Mesendoderm (in vitro differentiated cells): ENCODE measurements around the gene ME2. TPM values are rescaled to one million over a fixed set of nuclear protein-coding genes. Genes with fewer than 3 reads are reported as not detected.
A peak's percentile ranks its signal among the peaks of the same experiment; 100 is the strongest.
"Not testable (repeated sequence)": the region's sequence is repeated elsewhere in the genome, so short reads cannot be mapped to it uniquely, and the experiment has no call there.

ENCODE experiments used
- DNase-seq: peaks from one replicate; pipeline ENCODE4 v3.0.0; 2013
- H2AK5ac ChIP-seq: 2 replicates; pipeline ENCODE4 v1.6.1; 2013; ENCODE audit warnings: low read length, inconsistent platforms
- H2BK120ac ChIP-seq: 2 replicates; pipeline ENCODE4 v1.6.1; 2013; ENCODE audit warnings: low read depth, mild to moderate bottlenecking, low read length, moderate library complexity, mixed read lengths
- H2BK15ac ChIP-seq: replicated peaks from 2 replicates; pipeline ENCODE4 v1.6.1; 2013; ENCODE audit warnings: low read depth, mild to moderate bottlenecking, moderate library complexity
- H2BK5ac ChIP-seq: 2 replicates; pipeline ENCODE4 v1.6.1; 2013; ENCODE audit warnings: low read length, inconsistent platforms
- H3K18ac ChIP-seq: 2 replicates; pipeline ENCODE4 v1.6.1; 2013; ENCODE audit warnings: mild to moderate bottlenecking, low read length, mixed read lengths
- H3K23ac ChIP-seq: one replicate; pipeline ENCODE4 v1.6.1; 2013; ENCODE audit warnings: low read length
- H3K27ac ChIP-seq: 2 replicates; pipeline ENCODE4 v1.5.1; 2013; ENCODE audit warnings: low read depth, mild to moderate bottlenecking, inconsistent platforms, low read length, moderate library complexity
- H3K27me3 ChIP-seq: 2 replicates; pipeline ENCODE4 v1.6.1; 2013; ENCODE audit warnings: low read length, control low read depth, mild to moderate bottlenecking, inconsistent platforms; ENCODE audit not compliant: insufficient read depth, poor library complexity
- H3K36me3 ChIP-seq: 2 replicates; pipeline ENCODE4 v1.6.1; 2013; ENCODE audit warnings: low read length, inconsistent platforms; ENCODE audit not compliant: control insufficient read depth, insufficient read depth
- H3K4ac ChIP-seq: one replicate; pipeline ENCODE4 v1.6.1; 2013; ENCODE audit warnings: low read depth, mild to moderate bottlenecking, low read length, moderate library complexity
- H3K4me1 ChIP-seq: 2 replicates; pipeline ENCODE4 v1.6.1; 2013; ENCODE audit warnings: low read depth, low read length, inconsistent platforms; ENCODE audit not compliant: control insufficient read depth
- H3K4me2 ChIP-seq: 2 replicates; pipeline ENCODE4 v1.6.1; 2013; ENCODE audit warnings: low read length
- H3K4me3 ChIP-seq: 2 replicates; pipeline ENCODE4 v1.5.1; 2013; ENCODE audit warnings: mild to moderate bottlenecking, low read length
- H3K56ac ChIP-seq: one replicate; pipeline ENCODE4 v1.6.1; 2013; ENCODE audit warnings: low read length
- H3K79me1 ChIP-seq: 2 replicates; pipeline ENCODE4 v1.6.1; 2013; ENCODE audit warnings: low read length, inconsistent platforms
- H3K79me2 ChIP-seq: 2 replicates; pipeline ENCODE4 v1.6.1; 2013; ENCODE audit warnings: mild to moderate bottlenecking, low read length; ENCODE audit not compliant: control insufficient read depth, insufficient read depth
- H3K9ac ChIP-seq: 2 replicates; pipeline ENCODE4 v1.6.1; 2013; ENCODE audit warnings: low read length, inconsistent platforms
- H4K5ac ChIP-seq: one replicate; pipeline ENCODE4 v1.6.1; 2013; ENCODE audit warnings: low read length
- H4K8ac ChIP-seq: one replicate; pipeline ENCODE4 v1.6.1; 2013; ENCODE audit warnings: low read depth, mild to moderate bottlenecking, control low read depth, low read length, moderate library complexity
- WGBS: extraction: QIAGEN DNeasy Blood & Tissue Kit; methylation state at CpG from one replicate; pipeline ENCODE4 v1.1.7; 2013; ENCODE audit warnings: low lambda C conversion rate, missing lambda C conversion rate; ENCODE audit not compliant: insufficient coverage; ENCODE audit errors: extremely low coverage; 5-methylcytosine and 5-hydroxymethylcytosine counted together
- small RNA-seq: library from polyadenylated mRNA; stranded (forward); fragments of <200 nt; extraction: miRNeasy Mini kit (QIAGEN cat#:217004); gene quantifications from one replicate; pipeline ENCODE3, GENCODE V24; 2013; ENCODE audit not compliant: insufficient read depth

The ME2 gene

DNA sequence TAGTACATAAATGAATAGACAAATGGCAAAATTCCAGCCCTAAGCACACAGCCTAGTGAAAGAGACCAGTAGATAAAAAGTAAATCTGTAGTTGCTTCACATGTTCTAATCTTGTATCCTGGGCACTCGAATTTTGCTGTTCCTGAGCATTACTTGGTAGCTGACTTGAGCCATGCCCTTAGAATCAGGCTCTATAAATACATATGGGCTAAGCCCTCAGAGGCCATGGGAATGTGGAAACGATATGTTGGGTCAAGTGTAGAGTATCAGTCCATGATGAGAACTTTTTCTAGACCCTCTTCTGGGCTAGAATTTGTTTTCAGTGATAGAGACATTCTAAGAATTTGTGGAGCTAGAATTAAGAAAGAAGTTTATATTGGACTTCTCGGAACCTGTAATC, 110.8 kb downstream of the ME2 start:
- no peak overlapping the region for H4K8ac ChIP-seq
- H3K4me3 ChIP-seq: no peak overlapping the region
- DNase-seq: no peak
- H3K18ac ChIP-seq: no peak overlapping the region
- no peak overlapping the region for H2BK5ac ChIP-seq
- H2BK15ac ChIP-seq: no peak overlapping the region
- H3K4me1 ChIP-seq: no peaks in the 10 kb centered on the region
- no peak overlapping the region for H3K4ac ChIP-seq
- no peak overlapping the region for H3K9ac ChIP-seq
- H3K27me3 ChIP-seq: no peaks in the 10 kb centered on the region
- no CpG with 5 or more reads among the region's 3 CpGs for WGBS
- no peak overlapping the region for H3K23ac ChIP-seq
- H3K36me3 ChIP-seq: no peaks in the 10 kb centered on the region
- H2AK5ac ChIP-seq: no peak overlapping the region
- no peak overlapping the region for H3K4me2 ChIP-seq
- H3K79me1 ChIP-seq: no peaks in the 10 kb centered on the region
- H2BK120ac ChIP-seq: no peak overlapping the region
- H4K5ac ChIP-seq: no peak overlapping the region
- no peaks in the 10 kb centered on the region for H3K79me2 ChIP-seq
- H3K56ac ChIP-seq: no peak overlapping the region
- no peak overlapping the region for H3K27ac ChIP-seq

DNA sequence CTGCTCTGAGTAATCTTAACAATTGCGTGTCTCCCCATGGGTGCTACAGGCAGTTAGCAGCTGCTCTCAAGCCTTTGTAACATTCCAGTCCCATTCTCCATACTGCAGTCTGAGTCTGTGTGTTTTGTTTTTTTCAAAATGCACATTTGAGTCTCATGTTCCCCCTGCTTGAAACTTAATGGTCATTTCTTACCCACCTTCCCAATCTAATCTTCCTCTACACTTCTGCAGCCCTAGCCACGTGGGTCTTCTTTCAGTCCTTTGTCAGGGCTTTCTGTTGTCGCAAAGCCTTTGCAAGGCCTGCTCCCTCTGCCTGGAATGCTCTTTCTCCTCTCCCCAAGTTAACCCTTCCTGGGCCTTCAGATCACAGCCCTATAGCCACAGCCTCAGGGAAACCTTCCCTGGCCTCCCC, 113.4 kb downstream of the ME2 start:
- no peak overlapping the region for H3K18ac ChIP-seq
- peak; percentile 94 for DNase-seq
- H3K4me3 ChIP-seq: no peak overlapping the region
- H3K56ac ChIP-seq: peak overlapping the region; percentile 77
- H3K27me3 ChIP-seq: no peaks in the 10 kb centered on the region
- H4K5ac ChIP-seq: peak overlapping the region; percentile 90
- no peak overlapping the region for H3K4ac ChIP-seq
- H3K4me2 ChIP-seq: peak overlapping the region; percentile 17
- no CpG with 5 or more reads among the region's 3 CpGs for WGBS
- no peak overlapping the region for H4K8ac ChIP-seq
- H3K79me2 ChIP-seq: no peaks in the 10 kb centered on the region
- no peak overlapping the region for H2BK15ac ChIP-seq
- H3K4me1 ChIP-seq: no peaks in the 10 kb centered on the region
- H2AK5ac ChIP-seq: no peak overlapping the region
- no peaks in the 10 kb centered on the region for H3K36me3 ChIP-seq
- peak overlapping the region; percentile 61 for H2BK5ac ChIP-seq
- H3K27ac ChIP-seq: peak overlapping the region; percentile 10
- no peaks in the 10 kb centered on the region for H3K79me1 ChIP-seq
- no peak overlapping the region for H3K23ac ChIP-seq
- H2BK120ac ChIP-seq: no peak overlapping the region
- H3K9ac ChIP-seq: peak overlapping the region; percentile 49

DNA sequence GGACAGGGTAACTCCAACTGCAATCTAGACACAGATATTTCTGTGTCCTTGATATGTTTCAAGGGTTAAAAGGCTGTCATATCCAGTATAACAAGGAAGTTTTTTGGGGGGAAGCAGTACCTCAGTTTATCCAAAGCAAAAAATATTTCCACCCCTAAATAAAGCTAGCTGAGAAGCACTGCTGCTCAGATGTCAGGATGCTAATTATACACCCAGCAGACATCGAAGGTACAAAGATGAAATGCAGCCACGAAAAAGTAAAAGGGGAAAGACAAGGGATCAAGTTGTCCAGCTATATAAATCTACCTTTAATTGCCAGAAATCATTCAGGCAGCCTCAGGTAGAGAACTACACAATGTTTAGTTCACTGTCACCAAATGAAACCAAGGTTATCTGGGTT, 115.1 kb downstream of the ME2 start:
- Histone ChIP-seq H3K9ac (no peak overlapping the region), H3K4me1 (no peaks in the 10 kb centered on the region), H3K36me3 (no peaks in the 10 kb centered on the region), H2BK15ac (no peak overlapping the region), H3K56ac (no peak overlapping the region), H2BK5ac (no peak overlapping the region), H3K4me3 (no peak overlapping the region), H3K4me2 (no peak overlapping the region), H3K79me1 (no peaks in the 10 kb centered on the region), H2BK120ac (no peak overlapping the region), H4K8ac (no peak overlapping the region), H3K18ac (peak overlapping the region; percentile 64), H3K27me3 (no peaks in the 10 kb centered on the region), H3K4ac (no peak overlapping the region), H3K79me2 (no peaks in the 10 kb centered on the region), H3K23ac (no peak overlapping the region), H4K5ac (no peak overlapping the region), H3K27ac (no peak overlapping the region), H2AK5ac (no peak overlapping the region)
- no peak for DNase-seq
- no CpG with 5 or more reads among the region's 2 CpGs for WGBS

DNA sequence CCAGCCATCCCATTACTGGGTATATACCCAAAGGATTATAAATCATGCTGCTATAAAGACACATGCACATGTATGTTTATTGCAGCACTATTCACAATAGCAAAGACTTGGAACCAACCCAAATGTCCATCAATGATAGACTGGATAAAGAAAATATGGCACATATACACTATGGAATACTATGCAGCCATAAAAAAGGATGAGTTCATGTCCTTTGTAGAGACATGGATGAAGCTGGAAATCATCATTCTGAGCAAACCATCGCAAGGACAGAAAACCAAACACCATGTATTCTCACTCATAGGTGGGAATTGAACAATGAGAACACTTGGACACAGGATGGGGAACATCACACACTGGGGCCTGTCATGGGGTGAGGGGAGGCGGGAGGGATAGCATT, 124.3 kb downstream of the ME2 start:
- H3K18ac ChIP-seq, H3K23ac ChIP-seq, H3K4me3 ChIP-seq, H3K4me1 ChIP-seq, H3K4ac ChIP-seq, H3K36me3 ChIP-seq, H3K9ac ChIP-seq, H2BK15ac ChIP-seq, H4K8ac ChIP-seq, H3K27me3 ChIP-seq, H3K27ac ChIP-seq, H3K56ac ChIP-seq, H4K5ac ChIP-seq, H2BK120ac ChIP-seq, DNase-seq, H3K79me1 ChIP-seq, H2BK5ac ChIP-seq, H3K4me2 ChIP-seq, H2AK5ac ChIP-seq, H3K79me2 ChIP-seq: not testable (repeated sequence)
- WGBS: no CpG with 5 or more reads among the region's 2 CpGs

Small RNA genes within 50 kb of the gene (small RNA-seq; reads per million reads assigned to genes)
- not detected for gene RF00019
